ENCODE data around the gene NGFR.

NGFR gene

GRCh38 chr17:49508061-49508865, 13.2 kb downstream of the NGFR start:
- no peak overlapping the region for H2AFZ ChIP-seq (ENCODE audit: low read depth, low read length)
- H3K9me3 ChIP-seq (ENCODE audit: low read length) = no peaks in the 10 kb centered on the region

GRCh38 chr17:49508866-49509587, 13.9 kb downstream of the NGFR start:
- Histone ChIP-seq H2AFZ (ENCODE audit: low read depth, low read length) (no peak overlapping the region), H3K9me3 (ENCODE audit: low read length) (no peaks in the 10 kb centered on the region), H3K27me3 (ENCODE audit: insufficient read depth, low read length) (no peaks in the 10 kb centered on the region), H3K4me3 (ENCODE audit: low read length) (no peak overlapping the region), H3K36me3 (ENCODE audit: insufficient read depth, low read length) (peaks cover 26% of the 10 kb centered on the region), H3K4me1 (ENCODE audit: insufficient read depth, low read length) (peaks cover 18% of the 10 kb centered on the region)

More at GRCh38 chr17:49508061-49508865, 13.2 kb downstream of the NGFR start:
- Histone ChIP-seq H3K4me3 (ENCODE audit: low read length) (no peak overlapping the region), H3K27me3 (ENCODE audit: insufficient read depth, low read length) (no peaks in the 10 kb centered on the region), H3K4me1 (ENCODE audit: insufficient read depth, low read length) (peaks cover 18% of the 10 kb centered on the region), H3K36me3 (ENCODE audit: insufficient read depth, low read length) (peaks cover 33% of the 10 kb centered on the region)

- Histone ChIP-seq H3K27me3 (ENCODE audit: insufficient read depth, low read length) (no peaks in the 10 kb centered on the region), H3K4me3 (ENCODE audit: low read length) (no peak overlapping the region), H3K36me3 (ENCODE audit: insufficient read depth, low read length) (peaks cover 21% of the 10 kb centered on the region), H2AFZ (ENCODE audit: low read depth, low read length) (no peak overlapping the region), H3K9me3 (ENCODE audit: low read length) (no peaks in the 10 kb centered on the region), H3K4me1 (ENCODE audit: insufficient read depth, low read length) (peaks cover 20% of the 10 kb centered on the region)
Observed at GRCh38 chr17:49509588-49509917, 14.5 kb downstream of the NGFR start.

- peaks cover 27% of the 10 kb centered on the region for H3K4me1 ChIP-seq (ENCODE audit: insufficient read depth, low read length)
- peaks cover 21% of the 10 kb centered on the region for H3K36me3 ChIP-seq (ENCODE audit: insufficient read depth, low read length)
- H2AFZ ChIP-seq (ENCODE audit: low read depth, low read length) = no peak overlapping the region
- H3K4me3 ChIP-seq (ENCODE audit: low read length) = no peak overlapping the region
- H3K9me3 ChIP-seq (ENCODE audit: low read length) = no peaks in the 10 kb centered on the region
- H3K27me3 ChIP-seq (ENCODE audit: insufficient read depth, low read length) = no peaks in the 10 kb centered on the region
Observed at GRCh38 chr17:49510059-49510719, 15.1 kb downstream of the NGFR start.

- Histone ChIP-seq H2AFZ (ENCODE audit: low read depth, low read length) (no peak overlapping the region), H3K9me3 (ENCODE audit: low read length) (no peaks in the 10 kb centered on the region), H3K4me3 (ENCODE audit: low read length) (no peak overlapping the region), H3K36me3 (ENCODE audit: insufficient read depth, low read length) (peaks cover 21% of the 10 kb centered on the region), H3K4me1 (ENCODE audit: insufficient read depth, low read length) (peaks cover 32% of the 10 kb centered on the region), H3K27me3 (ENCODE audit: insufficient read depth, low read length) (no peaks in the 10 kb centered on the region)
Observed at GRCh38 chr17:49510720-49511110, 15.6 kb downstream of the NGFR start.

- H3K4me3 ChIP-seq (ENCODE audit: low read length) = no peak overlapping the region
- H2AFZ ChIP-seq (ENCODE audit: low read depth, low read length) = no peak overlapping the region
- H3K4me1 ChIP-seq (ENCODE audit: insufficient read depth, low read length) = peaks cover 35% of the 10 kb centered on the region
- peaks cover 16% of the 10 kb centered on the region for H3K36me3 ChIP-seq (ENCODE audit: insufficient read depth, low read length)
- no peaks in the 10 kb centered on the region for H3K27me3 ChIP-seq (ENCODE audit: insufficient read depth, low read length)
- H3K9me3 ChIP-seq (ENCODE audit: low read length) = no peaks in the 10 kb centered on the region
Observed at GRCh38 chr17:49511810-49512209, 16.7 kb downstream of the NGFR start.

GRCh38 chr17:49512296-49513043, 17.4 kb downstream of the NGFR start:
- no peak overlapping the region for H2AFZ ChIP-seq (ENCODE audit: low read depth, low read length)
- peaks cover 28% of the 10 kb centered on the region for H3K4me1 ChIP-seq (ENCODE audit: insufficient read depth, low read length)
- H3K36me3 ChIP-seq (ENCODE audit: insufficient read depth, low read length) = peaks cover 16% of the 10 kb centered on the region
- no peak overlapping the region for H3K4me3 ChIP-seq (ENCODE audit: low read length)
- H3K9me3 ChIP-seq (ENCODE audit: low read length) = no peaks in the 10 kb centered on the region
- H3K27me3 ChIP-seq (ENCODE audit: insufficient read depth, low read length) = no peaks in the 10 kb centered on the region

GRCh38 chr17:49513044-49513395, 17.9 kb downstream of the NGFR start:
- no peaks in the 10 kb centered on the region for H3K9me3 ChIP-seq (ENCODE audit: low read length)
- H3K4me1 ChIP-seq (ENCODE audit: insufficient read depth, low read length) = peaks cover 23% of the 10 kb centered on the region
- H3K27me3 ChIP-seq (ENCODE audit: insufficient read depth, low read length) = no peaks in the 10 kb centered on the region
- peaks cover 16% of the 10 kb centered on the region for H3K36me3 ChIP-seq (ENCODE audit: insufficient read depth, low read length)
- no peak overlapping the region for H2AFZ ChIP-seq (ENCODE audit: low read depth, low read length)
- no peak overlapping the region for H3K4me3 ChIP-seq (ENCODE audit: low read length)

- Histone ChIP-seq H3K4me3 (ENCODE audit: low read length) (no peak overlapping the region), H3K4me1 (ENCODE audit: insufficient read depth, low read length) (peaks cover 19% of the 10 kb centered on the region), H3K36me3 (ENCODE audit: insufficient read depth, low read length) (peaks cover 16% of the 10 kb centered on the region), H3K27me3 (ENCODE audit: insufficient read depth, low read length) (no peaks in the 10 kb centered on the region), H2AFZ (ENCODE audit: low read depth, low read length) (no peak overlapping the region), H3K9me3 (ENCODE audit: low read length) (no peaks in the 10 kb centered on the region)
Observed at GRCh38 chr17:49513641-49514040, 18.5 kb downstream of the NGFR start.

- H2AFZ ChIP-seq (ENCODE audit: low read depth, low read length) = no peak overlapping the region
- peaks cover 19% of the 10 kb centered on the region for H3K4me1 ChIP-seq (ENCODE audit: insufficient read depth, low read length)
- no peaks in the 10 kb centered on the region for H3K9me3 ChIP-seq (ENCODE audit: low read length)
- peaks cover 16% of the 10 kb centered on the region for H3K36me3 ChIP-seq (ENCODE audit: insufficient read depth, low read length)
- no peaks in the 10 kb centered on the region for H3K27me3 ChIP-seq (ENCODE audit: insufficient read depth, low read length)
- no peak overlapping the region for H3K4me3 ChIP-seq (ENCODE audit: low read length)
Observed at GRCh38 chr17:49514071-49514721, 19.1 kb downstream of the NGFR start.

GRCh38 chr17:49515196-49515770, 20.2 kb downstream of the NGFR start:
- no peaks in the 10 kb centered on the region for H3K9me3 ChIP-seq (ENCODE audit: low read length)
- H3K36me3 ChIP-seq (ENCODE audit: insufficient read depth, low read length) = peaks cover 13% of the 10 kb centered on the region

GRCh38 chr17:49516180-49516579, 21.1 kb downstream of the NGFR start:
- H3K36me3 ChIP-seq (ENCODE audit: insufficient read depth, low read length) = peaks cover 6% of the 10 kb centered on the region
- H3K27me3 ChIP-seq (ENCODE audit: insufficient read depth, low read length) = peaks cover 7% of the 10 kb centered on the region
- no peaks in the 10 kb centered on the region for H3K9me3 ChIP-seq (ENCODE audit: low read length)
- H2AFZ ChIP-seq (ENCODE audit: low read depth, low read length) = no peak overlapping the region
- H3K4me3 ChIP-seq (ENCODE audit: low read length) = no peak overlapping the region
- peaks cover 30% of the 10 kb centered on the region for H3K4me1 ChIP-seq (ENCODE audit: insufficient read depth, low read length)

More at GRCh38 chr17:49515196-49515770, 20.2 kb downstream of the NGFR start:
- Histone ChIP-seq H3K4me1 (ENCODE audit: insufficient read depth, low read length) (peaks cover 29% of the 10 kb centered on the region), H3K27me3 (ENCODE audit: insufficient read depth, low read length) (peaks cover 2% of the 10 kb centered on the region), H2AFZ (ENCODE audit: low read depth, low read length) (no peak overlapping the region), H3K4me3 (ENCODE audit: low read length) (no peak overlapping the region)
